Measurements from ENCODE around the gene METTL1. TPM values are rescaled to one million over a fixed set of nuclear protein-coding genes. Genes with fewer than 3 reads are reported as not detected.
A peak's percentile ranks its signal among the peaks of the same experiment; 100 is the strongest.
"Not testable (repeated sequence)": the region's sequence is repeated elsewhere in the genome, so short reads cannot be mapped to it uniquely, and the experiment has no call there.

Gene METTL1
- total and polyA plus RNA-seq, 9 donors: 15.3 to 33.6 (median 23.4) TPM

DNA sequence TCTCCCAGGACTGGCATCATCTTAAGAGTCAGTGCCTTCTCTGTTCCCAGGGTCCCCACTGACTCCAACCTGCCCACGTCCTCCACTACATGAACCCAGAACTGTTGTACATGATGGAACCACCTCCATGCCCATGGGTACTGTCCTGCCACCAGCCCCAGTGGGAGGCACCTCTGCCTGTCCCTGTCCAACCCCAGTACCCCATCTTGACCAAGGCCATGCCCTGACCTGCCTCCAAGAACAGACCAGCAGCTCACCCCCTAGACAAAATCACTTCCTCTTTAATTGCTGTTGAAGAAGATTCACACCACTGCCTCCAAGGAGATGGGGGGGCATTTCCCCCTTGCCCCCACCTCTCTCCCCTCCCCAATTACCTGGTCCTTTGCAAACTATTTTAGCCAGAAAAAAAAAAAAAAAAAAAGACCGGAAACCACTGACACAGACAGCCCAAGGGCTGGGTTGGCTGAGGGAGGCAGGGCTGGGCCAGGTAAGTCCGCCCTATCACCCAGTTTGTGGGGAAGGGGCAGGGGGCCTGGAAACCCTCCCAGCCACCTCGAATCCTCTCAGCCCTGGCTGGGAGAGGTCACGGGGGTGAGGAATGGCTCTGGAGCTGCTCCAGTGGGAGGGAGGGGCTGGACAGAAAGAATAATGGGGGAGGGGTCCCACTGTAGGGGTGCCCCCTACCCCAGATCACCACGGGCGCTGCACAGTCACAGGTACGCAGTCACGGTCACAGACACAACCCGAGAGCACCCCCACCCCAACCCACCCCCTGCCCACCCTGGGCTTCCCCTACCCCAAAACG lies 46.8 kb downstream of the METTL1 start:
- no peak overlapping the region for H3K27ac ChIP-seq (ENCODE audit: low read length)
- peak; percentile 9 for DNase-seq
- H3K4me3 ChIP-seq (ENCODE audit: low read length): no peak overlapping the region
- 82% methylated on average over 1 of the region's 11 CpGs for WGBS (ENCODE audit: insufficient coverage)
- H3K9me3 ChIP-seq (replicated peaks; ENCODE audit: control insufficient read depth, low read depth, low read length): no peaks in the 10 kb centered on the region
- H3K4me1 ChIP-seq (ENCODE audit: control insufficient read depth, insufficient read depth, low read length): peaks cover 20% of the 10 kb centered on the region
- peaks cover 21% of the 10 kb centered on the region for H3K27me3 ChIP-seq (ENCODE audit: control insufficient read depth, insufficient read depth, low read length)
- peaks cover 27% of the 10 kb centered on the region for H3K36me3 ChIP-seq (ENCODE audit: control insufficient read depth, insufficient read depth, low read length)

DNA sequence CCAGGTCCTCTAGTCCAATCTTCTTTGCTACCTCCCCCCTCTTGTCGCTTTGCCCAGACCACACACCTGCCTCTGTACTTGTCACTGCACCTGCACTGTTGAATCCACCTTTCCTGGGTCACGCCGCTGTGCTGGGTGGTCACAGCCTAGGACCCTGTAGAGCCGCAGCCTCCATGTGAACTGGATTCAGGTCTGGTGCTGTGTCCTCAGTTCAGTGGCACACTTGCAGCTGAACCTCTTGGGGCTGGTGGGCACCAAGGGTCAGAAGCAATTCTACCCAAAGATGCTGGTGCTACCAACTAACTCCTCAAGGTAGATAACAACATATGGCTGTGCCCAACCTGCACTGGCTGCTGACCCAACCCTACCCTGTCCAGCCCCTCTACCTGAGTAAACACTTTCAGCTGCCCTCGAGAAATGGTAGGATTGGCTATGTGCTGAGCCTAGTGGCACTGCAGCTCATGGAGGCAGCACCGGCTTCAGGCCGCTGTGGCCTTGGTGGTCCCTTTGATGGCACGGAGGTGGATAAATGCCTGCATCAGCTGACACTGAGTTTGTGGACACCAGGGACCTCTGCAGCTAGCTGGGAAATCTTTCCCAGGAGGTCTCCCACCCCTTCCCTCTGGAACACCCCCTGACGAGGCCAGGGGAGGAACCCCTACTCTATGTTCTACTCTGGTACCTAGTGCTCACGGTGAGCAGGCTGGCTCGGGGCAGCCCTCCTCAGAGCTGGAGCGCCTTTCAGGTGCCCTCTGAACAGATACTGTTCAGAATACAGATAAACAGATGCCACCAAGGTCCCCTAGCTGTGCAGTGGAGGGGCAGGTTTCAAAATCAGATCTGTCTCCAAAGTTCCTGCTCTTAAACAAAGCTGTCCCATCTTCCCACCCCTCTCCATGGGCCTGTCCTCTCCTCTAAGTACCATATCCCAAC lies 47.6 kb downstream of the METTL1 start:
- H3K27me3 ChIP-seq (ENCODE audit: control insufficient read depth, insufficient read depth, low read length): peaks cover 21% of the 10 kb centered on the region
- H3K9me3 ChIP-seq (replicated peaks; ENCODE audit: control insufficient read depth, low read depth, low read length): no peaks in the 10 kb centered on the region
- H3K36me3 ChIP-seq (ENCODE audit: control insufficient read depth, insufficient read depth, low read length): peaks cover 30% of the 10 kb centered on the region
- WGBS (ENCODE audit: insufficient coverage): 77% methylated on average over 10 of the region's 12 CpGs
- no peak overlapping the region for H3K27ac ChIP-seq (ENCODE audit: low read length)
- no peak overlapping the region for H3K4me3 ChIP-seq (ENCODE audit: low read length)
- DNase-seq: no peak
- H3K4me1 ChIP-seq (ENCODE audit: control insufficient read depth, insufficient read depth, low read length): peaks cover 20% of the 10 kb centered on the region

DNA sequence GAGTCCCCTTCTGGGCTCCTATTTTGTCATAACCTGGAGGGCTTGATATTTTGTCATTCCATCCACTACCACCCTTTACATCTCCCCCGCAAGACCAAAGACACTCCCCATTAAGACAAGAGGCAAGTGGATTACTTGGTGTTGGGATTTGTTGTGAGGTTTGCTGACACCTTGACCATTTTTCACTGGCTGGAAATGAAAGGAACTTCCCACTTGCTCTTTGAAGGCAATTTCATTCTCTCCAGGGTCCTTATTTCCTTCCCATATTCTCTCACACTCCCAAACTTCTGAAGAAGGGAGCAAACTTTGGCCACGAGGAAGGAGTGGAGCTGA lies 48.3 kb downstream of the METTL1 start:
- Histone ChIP-seq H3K4me1 (ENCODE audit: control insufficient read depth, insufficient read depth, low read length) (peaks cover 20% of the 10 kb centered on the region), H3K27ac (ENCODE audit: low read length) (no peak overlapping the region)
- WGBS (ENCODE audit: insufficient coverage): no CpG with 5 or more reads among the region's 2 CpGs

DNA sequence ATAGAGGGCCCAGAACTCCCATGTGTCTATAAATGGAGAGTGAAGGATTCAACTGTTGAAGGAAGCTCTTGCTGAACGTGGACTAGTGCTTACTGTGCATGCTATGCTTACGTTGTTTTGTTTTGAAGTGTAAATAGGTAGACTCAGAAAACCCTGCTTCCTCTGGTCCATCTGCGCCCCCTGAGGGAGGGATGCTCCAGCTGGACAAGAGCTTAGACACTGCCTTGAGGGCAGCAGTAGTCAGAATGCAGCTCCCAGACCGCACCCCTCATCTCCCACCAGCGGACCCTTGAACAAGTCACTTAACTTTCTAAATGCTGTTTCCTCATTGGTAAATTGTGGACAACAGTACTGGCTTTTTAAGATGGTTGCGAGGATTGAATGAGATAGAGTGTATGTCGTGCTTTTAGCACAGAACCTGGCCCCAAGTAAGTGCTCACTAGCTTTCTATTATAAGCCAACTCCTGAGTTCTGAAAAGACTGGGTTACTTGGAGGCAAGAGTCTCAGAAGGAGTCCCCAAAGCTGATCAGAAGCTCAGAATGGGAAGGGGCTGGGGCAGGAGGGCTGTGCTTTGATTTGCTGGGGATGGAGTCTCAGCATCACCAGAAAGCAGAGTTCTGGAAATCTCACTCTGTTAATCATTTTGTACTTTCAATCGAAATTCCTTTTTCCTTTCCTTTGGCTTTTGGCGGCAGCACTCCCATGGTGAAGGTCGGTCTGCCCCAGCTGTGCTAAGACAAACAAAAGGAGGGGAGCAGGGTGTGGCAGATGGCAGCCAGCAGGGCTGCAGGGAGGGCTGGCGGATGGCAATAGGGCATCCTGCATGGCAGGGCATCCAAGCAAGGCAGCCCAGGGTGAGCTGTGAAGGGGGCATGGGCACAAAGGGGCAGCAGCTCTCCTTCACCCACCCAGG lies 48.9 kb downstream of the METTL1 start:
- H3K36me3 ChIP-seq (ENCODE audit: control insufficient read depth, insufficient read depth, low read length): peaks cover 42% of the 10 kb centered on the region

More for the DNA sequence above, 48.3 kb downstream of the METTL1 start:
- no peak overlapping the region for H3K4me3 ChIP-seq (ENCODE audit: low read length)
- H3K9me3 ChIP-seq (replicated peaks; ENCODE audit: control insufficient read depth, low read depth, low read length): no peaks in the 10 kb centered on the region
- peaks cover 21% of the 10 kb centered on the region for H3K27me3 ChIP-seq (ENCODE audit: control insufficient read depth, insufficient read depth, low read length)
- DNase-seq: no peak
- peaks cover 35% of the 10 kb centered on the region for H3K36me3 ChIP-seq (ENCODE audit: control insufficient read depth, insufficient read depth, low read length)

DNA sequence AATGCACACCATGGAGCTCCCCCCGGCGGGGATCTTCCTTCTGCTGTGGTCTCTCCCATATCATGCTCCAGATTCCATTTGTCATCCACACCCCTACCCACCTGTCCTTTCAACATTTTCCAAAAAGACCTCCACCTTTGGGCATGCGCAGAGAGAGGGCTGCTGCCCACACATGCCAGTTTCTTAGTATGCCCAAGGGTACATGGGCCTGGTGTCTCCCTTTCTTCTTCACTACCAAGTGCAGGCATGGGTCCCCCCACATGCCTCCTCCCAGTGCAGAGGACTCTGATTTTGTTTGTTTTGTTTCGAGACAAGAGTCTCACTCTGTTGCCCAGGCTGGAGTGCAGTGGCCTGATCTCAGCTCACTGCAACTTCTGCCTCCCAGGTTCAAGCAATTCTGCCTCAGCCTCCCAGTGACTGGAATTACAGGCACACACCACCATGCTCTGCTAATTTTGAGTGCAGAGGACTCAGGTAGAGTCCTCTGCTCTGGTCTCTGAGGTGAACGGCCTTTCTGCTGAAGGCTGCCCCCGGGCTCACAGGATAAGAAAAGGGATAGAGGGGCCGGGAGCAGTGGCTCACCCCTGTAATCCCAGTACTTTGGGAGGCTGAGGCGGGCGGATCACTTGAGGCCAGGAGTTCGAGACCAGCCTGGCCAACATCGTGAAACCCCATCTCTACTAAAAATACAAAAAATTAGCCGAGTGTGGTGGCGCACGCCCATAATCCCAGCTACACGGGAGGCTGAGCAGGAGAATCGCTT lies 49.9 kb downstream of the METTL1 start:
- peaks cover 12% of the 10 kb centered on the region for H3K4me1 ChIP-seq (ENCODE audit: control insufficient read depth, insufficient read depth, low read length)
- 92% methylated on average over 12 of the region's 16 CpGs for WGBS (ENCODE audit: insufficient coverage)
- H3K27me3 ChIP-seq (ENCODE audit: control insufficient read depth, insufficient read depth, low read length); H3K9me3 ChIP-seq (replicated peaks; ENCODE audit: control insufficient read depth, low read depth, low read length); H3K4me3 ChIP-seq (ENCODE audit: low read length); DNase-seq; H3K27ac ChIP-seq (ENCODE audit: low read length): not testable (repeated sequence)
- H3K36me3 ChIP-seq (ENCODE audit: control insufficient read depth, insufficient read depth, low read length): peaks cover 50% of the 10 kb centered on the region

More for the DNA sequence above, 48.9 kb downstream of the METTL1 start:
- Histone ChIP-seq H3K27me3 (ENCODE audit: control insufficient read depth, insufficient read depth, low read length) (peaks cover 17% of the 10 kb centered on the region), H3K4me3 (ENCODE audit: low read length) (no peak overlapping the region), H3K4me1 (ENCODE audit: control insufficient read depth, insufficient read depth, low read length) (peaks cover 20% of the 10 kb centered on the region), H3K9me3 (replicated peaks; ENCODE audit: control insufficient read depth, low read depth, low read length) (no peaks in the 10 kb centered on the region), H3K27ac (ENCODE audit: low read length) (no peak overlapping the region)
- 30% methylated on average over 5 of the region's 11 CpGs for WGBS (ENCODE audit: insufficient coverage)
- DNase-seq: no peak

DNA sequence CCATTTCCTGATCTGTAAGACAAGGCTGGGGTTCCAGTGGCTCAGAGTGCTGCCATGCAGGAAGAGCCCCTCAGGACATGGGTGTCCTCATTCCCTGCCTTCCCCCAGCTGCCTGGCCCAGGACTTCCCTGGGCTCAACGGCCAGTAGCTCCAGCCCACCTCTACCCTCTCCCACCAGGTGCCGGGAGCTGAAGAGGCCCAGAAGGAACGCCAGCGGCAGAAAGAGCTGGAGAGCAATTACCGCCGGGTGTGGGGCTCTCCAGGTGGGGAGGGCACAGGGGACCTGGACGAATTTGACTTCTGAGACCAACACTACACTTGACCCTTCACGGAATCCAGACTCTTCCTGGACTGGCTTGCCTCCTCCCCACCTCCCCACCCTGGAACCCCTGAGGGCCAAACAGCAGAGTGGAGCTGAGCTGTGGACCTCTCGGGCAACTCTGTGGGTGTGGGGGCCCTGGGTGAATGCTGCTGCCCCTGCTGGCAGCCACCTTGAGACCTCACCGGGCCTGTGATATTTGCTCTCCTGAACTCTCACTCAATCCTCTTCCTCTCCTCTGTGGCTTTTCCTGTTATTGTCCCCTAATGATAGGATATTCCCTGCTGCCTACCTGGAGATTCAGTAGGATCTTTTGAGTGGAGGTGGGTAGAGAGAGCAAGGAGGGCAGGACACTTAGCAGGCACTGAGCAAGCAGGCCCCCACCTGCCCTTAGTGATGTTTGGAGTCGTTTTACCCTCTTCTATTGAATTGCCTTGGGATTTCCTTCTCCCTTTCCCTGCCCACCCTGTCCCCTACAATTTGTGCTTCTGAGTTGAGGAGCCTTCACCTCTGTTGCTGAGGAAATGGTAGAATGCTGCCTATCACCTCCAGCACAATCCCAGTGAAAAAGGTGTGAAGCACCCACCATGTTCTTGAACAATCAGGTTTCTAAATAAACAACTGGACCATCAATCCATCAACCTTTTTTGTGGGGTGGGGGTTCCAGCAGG lies 51.0 kb downstream of the METTL1 start:
- DNase-seq: no peak
- Histone ChIP-seq H3K27ac (ENCODE audit: low read length) (no peak overlapping the region), H3K4me1 (ENCODE audit: control insufficient read depth, insufficient read depth, low read length) (peaks cover 3% of the 10 kb centered on the region), H3K27me3 (ENCODE audit: control insufficient read depth, insufficient read depth, low read length) (peaks cover 5% of the 10 kb centered on the region), H3K4me3 (ENCODE audit: low read length) (no peak overlapping the region), H3K9me3 (replicated peaks; ENCODE audit: control insufficient read depth, low read depth, low read length) (no peaks in the 10 kb centered on the region), H3K36me3 (ENCODE audit: control insufficient read depth, insufficient read depth, low read length) (peaks cover 61% of the 10 kb centered on the region)
- 86% methylated on average over 6 of the region's 11 CpGs for WGBS (ENCODE audit: insufficient coverage)

DNA sequence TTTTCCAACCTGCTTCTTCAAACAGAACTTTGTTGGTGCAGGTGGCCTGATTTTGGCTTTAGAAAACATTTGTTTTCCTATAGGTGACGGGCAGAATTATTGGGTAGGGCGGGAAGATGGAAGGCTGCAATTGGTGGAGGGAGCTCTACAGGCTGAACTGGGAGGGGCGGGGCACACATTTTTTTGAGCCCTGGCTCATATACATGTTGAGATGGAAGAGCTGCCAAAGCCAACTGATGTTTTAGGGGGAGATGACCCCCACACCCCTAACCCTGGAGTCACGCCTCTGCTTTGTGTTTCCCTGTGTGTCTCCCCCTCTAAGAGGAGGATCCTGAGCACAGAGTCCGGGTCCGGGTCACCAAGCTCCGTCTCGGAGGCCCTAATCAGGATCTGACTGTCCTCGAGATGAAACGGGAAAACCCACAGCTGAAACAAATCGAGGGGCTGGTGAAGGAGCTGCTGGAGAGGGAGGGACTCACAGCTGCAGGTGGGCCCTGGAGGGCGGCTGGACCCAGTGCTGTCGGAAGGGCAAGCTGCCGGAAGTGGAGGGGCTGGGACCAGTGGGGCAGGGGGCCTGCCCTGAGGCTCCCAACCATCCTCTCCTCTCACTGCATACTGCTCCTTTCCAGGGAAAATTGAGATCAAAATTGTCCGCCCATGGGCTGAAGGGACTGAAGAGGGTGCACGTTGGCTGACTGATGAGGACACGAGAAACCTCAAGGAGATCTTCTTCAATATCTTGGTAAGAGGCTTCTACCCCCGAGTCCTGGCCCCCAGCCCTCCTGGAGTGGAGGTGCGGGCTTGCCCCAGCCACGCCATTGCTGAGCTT lies 51.9 kb downstream of the METTL1 start:
- H3K4me3 ChIP-seq (ENCODE audit: low read length): no peak overlapping the region
- no peaks in the 10 kb centered on the region for H3K4me1 ChIP-seq (ENCODE audit: control insufficient read depth, insufficient read depth, low read length)
- WGBS (ENCODE audit: insufficient coverage): 98% methylated on average over 12 of the region's 20 CpGs
- no peak overlapping the region for H3K27ac ChIP-seq (ENCODE audit: low read length)
- peaks cover 67% of the 10 kb centered on the region for H3K36me3 ChIP-seq (ENCODE audit: control insufficient read depth, insufficient read depth, low read length)
- H3K9me3 ChIP-seq (replicated peaks; ENCODE audit: control insufficient read depth, low read depth, low read length): no peaks in the 10 kb centered on the region
- no peaks in the 10 kb centered on the region for H3K27me3 ChIP-seq (ENCODE audit: control insufficient read depth, insufficient read depth, low read length)
- DNase-seq: no peak

Measured in muscle of leg (tissue), 11 donors.